ENCODE measurements around the gene MEGF9.

Gene MEGF9

GRCh38 chr9:120733190-120733589, 18.9 kb upstream of the MEGF9 start:
- H3K4me3 ChIP-seq (ENCODE audit: low read depth, low read length), result no peak overlapping the region
- no peak for TF ChIP-seq CTCF (IDR thresholded peaks at IDR 0.05; ENCODE audit: borderline replicate concordance, insufficient read depth, low read depth, low read length)

GRCh38 chr9:120730654-120731514, 16.6 kb upstream of the MEGF9 start:
- TF ChIP-seq CTCF (IDR thresholded peaks at IDR 0.05; ENCODE audit: borderline replicate concordance, insufficient read depth, low read depth, low read length), result no peak
- no peak overlapping the region for H3K4me3 ChIP-seq (ENCODE audit: low read depth, low read length)

GRCh38 chr9:120729791-120730241, 15.5 kb upstream of the MEGF9 start:
- peak; percentile 63 for TF ChIP-seq CTCF (IDR thresholded peaks at IDR 0.05; ENCODE audit: borderline replicate concordance, insufficient read depth, low read depth, low read length)
- H3K4me3 ChIP-seq (ENCODE audit: low read depth, low read length), result no peak overlapping the region

- TF ChIP-seq CTCF (IDR thresholded peaks at IDR 0.05; ENCODE audit: borderline replicate concordance, insufficient read depth, low read depth, low read length), result no peak
- H3K4me3 ChIP-seq (ENCODE audit: low read depth, low read length), result no peak overlapping the region
These were observed 12.2 kb upstream of the MEGF9 start for GRCh38 chr9:120726484-120726883.

- no peak for TF ChIP-seq CTCF (IDR thresholded peaks at IDR 0.05; ENCODE audit: borderline replicate concordance, insufficient read depth, low read depth, low read length)
- H3K4me3 ChIP-seq (ENCODE audit: low read depth, low read length), result no peak overlapping the region
These were observed 11.6 kb upstream of the MEGF9 start for GRCh38 chr9:120725907-120726306.

GRCh38 chr9:120724757-120725400, 10.6 kb upstream of the MEGF9 start:
- no peak for TF ChIP-seq CTCF (IDR thresholded peaks at IDR 0.05; ENCODE audit: borderline replicate concordance, insufficient read depth, low read depth, low read length)
- no peak overlapping the region for H3K4me3 ChIP-seq (ENCODE audit: low read depth, low read length)

All from GM12875 (cell line).